ENCODE results near the gene INCA1.

INCA1 gene

DNA sequence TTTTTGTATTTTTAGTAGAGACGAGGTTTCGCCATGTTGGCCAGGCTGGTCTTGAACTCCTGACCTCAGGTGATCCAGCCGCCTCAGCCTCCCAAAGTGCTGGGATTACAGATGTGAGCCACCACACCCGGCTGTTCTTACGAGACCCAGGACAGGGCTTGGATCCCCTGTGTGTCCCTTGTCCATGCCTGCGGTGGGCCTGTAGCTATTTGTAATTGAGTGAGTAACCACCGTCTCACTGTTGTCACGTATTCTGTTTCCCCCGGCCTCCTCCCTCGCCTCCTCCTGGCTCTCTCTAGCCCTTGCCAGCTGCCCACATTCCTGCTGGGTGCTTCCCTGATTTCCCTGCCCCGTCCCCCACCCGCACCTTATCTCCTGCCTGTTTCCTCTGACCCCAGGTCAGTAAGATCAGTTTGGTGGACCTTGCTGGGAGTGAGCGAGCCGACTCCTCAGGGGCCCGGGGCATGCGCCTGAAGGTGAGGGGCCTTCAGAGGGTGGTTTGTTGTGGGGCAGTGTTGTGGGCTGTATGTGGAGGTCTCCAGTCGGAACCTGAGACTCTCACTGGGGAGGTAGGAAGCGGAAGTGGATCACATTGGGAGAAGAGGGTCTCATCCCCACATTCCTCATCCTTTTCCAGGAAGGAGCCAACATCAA lies 6.0 kb upstream of the INCA1 start:
- DNase-seq: no peak

DNA sequence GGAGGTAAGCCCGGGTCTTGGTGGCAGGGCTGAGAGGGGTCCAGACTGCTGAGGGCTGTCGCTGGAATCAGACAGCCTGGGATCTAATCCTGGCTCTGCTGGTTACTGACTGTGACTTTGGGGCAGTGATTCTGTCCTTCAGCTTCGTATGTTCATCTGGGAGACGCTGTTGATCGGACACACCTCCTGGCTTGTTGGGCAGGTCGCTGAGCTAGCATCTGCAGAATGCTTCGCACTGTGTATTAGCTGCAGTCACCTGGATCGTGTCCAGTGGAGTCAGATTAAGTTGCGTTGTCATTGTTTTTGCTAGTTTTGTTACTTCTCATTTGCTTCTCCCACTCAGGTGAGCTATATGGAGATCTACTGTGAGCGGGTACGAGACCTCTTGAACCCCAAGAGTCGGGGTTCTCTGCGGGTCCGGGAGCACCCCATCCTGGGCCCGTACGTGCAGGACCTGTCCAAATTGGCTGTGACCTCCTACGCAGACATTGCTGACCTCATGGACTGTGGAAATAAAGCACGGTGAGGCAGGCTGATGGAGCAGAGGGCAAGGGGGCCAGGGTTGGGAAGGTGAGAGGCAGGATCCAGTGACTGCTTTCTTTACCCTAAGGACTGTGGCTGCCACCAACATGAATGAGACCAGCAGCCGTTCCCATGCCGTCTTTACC lies 4.9 kb upstream of the INCA1 start:
- no peak for DNase-seq

GRCh38 chr17:5000237-5000639 lies 2.9 kb upstream of the INCA1 start:
- DNase-seq: no peak

DNA sequence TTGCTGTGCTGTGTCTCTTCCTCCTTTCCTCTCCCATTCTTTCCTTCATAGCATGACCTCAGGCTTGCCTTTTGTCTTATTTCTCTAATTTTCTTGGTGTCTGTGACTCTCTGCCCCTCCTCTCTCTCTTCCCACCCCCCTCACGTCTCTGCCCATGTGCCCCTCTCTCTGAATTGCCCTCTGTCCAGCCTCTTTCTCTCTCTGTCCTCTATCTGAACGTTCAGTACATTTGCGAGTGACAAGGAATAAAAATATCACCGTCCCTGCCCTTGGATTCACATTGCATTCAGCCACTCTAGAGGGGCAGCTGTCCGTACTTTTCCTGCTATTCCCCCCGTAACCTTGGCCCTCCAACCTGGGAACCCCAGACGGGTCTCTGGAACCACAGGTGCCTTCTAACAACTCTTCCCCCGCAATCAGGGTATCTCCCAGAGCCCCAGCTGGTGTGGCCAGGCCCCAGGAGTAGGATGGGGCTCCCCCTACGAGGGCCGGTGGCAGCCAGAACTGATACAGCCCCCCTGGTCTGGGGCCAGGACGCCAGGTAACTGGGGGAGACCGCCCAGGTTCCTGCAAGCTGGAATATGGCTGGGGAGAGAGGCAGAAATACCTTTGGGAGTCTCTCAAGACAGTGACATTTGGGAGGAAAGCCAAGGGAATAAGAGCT lies 2.2 kb upstream of the INCA1 start:
- DNase-seq: no peak

DNA sequence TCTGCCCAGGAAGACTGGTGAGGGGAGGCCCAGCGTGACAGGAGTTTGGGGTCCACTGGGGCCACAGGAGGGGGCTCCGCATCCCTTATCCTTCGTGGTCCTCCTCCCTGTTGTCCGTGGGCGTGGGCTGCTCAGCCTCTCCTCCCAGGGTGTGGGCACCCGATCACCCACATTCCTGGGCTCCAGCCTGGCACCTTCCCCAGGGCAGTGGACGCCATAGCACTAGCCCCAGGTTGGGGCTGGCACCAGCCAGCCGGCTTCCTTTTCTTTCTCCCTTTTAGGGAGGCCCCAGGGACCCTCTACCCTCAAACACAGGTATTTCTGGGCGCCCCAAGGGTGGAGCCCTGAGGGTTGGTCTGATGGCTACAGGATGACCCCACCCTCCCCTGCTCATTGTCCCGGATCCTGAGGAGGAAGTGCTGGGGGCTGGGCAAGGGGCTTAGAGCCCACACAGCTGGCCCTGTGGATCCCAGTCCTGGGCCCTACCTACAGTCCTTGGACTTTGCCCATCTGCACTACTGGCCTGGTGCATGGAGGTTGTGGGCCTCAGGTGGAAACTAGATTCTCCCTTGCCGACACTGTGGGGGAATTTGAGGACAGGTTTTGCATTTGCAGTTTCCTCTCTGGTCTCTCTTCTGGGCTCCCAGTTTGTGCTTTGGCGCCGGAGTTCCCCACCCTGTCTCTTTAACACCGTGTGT lies 1.6 kb upstream of the INCA1 start:
- no peak for DNase-seq

DNA sequence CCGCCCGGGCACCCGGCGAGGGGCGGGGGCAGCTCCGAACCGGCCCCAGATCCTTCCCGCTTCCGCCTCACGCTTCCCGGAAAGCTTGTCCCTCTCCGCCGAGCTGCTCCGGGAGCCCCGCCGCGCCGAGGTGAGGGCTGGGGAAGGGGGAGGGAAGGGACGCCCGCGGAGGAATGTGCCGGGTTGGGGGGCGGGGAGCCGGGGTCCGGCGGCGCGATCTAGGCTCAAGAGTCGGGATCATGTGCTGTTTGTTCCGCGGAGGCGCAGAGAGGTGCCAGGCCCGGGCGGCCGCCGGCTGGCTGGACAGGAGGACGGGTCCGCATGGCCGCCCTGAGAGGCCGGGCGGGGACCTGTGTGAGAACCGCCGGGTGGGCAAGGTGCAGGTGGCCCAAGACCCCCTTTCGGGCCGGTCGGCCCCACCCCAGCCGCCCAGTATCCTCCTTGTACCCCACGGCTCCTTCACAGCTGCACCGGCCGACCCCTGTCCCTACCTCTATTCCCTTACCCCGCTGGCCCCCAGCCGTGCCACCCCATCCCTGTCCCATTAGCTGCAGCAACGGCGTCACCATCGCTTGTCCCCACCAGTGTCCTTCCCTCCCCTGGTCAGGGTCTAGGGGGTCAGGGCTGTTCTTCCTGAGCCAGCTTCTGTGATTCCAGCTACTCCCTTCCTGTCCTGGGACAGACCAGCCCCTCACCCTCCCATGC lies 857 bp upstream of the INCA1 start:
- no peak for DNase-seq

DNA sequence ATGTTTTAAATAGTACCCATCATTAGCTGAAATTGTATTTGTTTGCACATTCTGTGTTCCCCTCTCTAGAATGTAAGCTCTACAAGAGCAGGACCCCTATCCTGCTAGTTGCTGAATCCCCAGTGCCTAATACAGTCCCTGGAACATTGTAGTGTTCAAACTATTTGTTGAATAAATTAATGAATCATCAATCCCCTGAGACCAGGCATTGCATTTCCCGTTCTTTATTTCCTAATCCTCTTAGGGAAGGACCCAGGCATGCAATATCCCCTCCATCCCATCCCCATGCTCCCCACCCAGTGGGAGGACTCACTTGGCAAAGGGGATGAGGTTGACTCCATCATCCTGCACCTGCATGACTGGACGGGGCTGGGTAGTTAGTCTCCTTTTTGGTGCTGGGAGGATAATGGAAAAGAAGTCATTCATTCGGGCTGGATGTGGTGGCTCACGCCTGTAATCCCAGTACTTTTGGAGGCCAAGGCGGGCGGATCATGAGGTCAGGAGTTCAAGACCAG lies 3.2 kb downstream of the INCA1 start:
- no peak for DNase-seq

- peak; percentile 62 for DNase-seq
These were observed 9.4 kb downstream of the INCA1 start for GRCh38 chr17:4987767-4988567.

- peak; percentile 76 for DNase-seq
These were observed 10.2 kb downstream of the INCA1 start, which contains the start of gene CAMTA2 for GRCh38 chr17:4986951-4987766. Gene CAMTA2, minus strand, starts transcription at chr17:4987675. Its CDS starts 1,453 bp downstream, at chr17:4986222.

GRCh38 chr17:4986403-4986802 lies 10.9 kb downstream of the INCA1 start:
- DNase-seq: no peak

GRCh38 chr17:4982305-4982704 lies 15.0 kb downstream of the INCA1 start:
- no peak for DNase-seq

DNA sequence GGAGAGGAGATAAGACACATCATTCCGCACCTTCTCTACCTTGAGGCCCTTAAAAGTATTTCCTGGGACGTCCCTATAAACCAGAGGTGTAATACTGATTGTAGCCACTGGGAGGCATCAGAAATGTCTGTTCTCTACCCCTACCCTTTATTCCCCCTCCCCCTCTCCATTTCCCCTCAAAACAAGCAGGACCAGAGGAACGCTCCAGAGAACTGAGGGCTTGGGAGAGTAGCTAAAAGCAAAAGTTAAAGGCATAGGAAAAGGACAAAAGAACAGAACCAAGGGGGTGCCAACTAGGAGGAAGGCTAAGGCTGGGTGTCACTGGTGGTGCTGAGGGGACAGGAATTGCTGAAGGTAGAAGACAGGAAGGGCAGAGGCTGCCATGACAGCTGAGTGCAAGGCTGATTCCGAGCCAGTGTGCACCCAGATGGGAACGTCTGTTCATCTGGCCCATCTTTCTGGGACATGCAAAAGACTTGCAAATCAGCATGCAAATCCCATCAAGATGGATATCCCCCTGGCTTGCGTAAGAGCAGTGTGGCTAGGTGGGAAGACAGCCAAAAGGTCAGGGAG lies 16.6 kb downstream of the INCA1 start:
- peak; percentile 56 for DNase-seq

- no peak for DNase-seq
These were observed 18.6 kb downstream of the INCA1 start for GRCh38 chr17:4978726-4979125.

- no peak for DNase-seq
These were observed 23.1 kb downstream of the INCA1 start for GRCh38 chr17:4974115-4974670.

DNA sequence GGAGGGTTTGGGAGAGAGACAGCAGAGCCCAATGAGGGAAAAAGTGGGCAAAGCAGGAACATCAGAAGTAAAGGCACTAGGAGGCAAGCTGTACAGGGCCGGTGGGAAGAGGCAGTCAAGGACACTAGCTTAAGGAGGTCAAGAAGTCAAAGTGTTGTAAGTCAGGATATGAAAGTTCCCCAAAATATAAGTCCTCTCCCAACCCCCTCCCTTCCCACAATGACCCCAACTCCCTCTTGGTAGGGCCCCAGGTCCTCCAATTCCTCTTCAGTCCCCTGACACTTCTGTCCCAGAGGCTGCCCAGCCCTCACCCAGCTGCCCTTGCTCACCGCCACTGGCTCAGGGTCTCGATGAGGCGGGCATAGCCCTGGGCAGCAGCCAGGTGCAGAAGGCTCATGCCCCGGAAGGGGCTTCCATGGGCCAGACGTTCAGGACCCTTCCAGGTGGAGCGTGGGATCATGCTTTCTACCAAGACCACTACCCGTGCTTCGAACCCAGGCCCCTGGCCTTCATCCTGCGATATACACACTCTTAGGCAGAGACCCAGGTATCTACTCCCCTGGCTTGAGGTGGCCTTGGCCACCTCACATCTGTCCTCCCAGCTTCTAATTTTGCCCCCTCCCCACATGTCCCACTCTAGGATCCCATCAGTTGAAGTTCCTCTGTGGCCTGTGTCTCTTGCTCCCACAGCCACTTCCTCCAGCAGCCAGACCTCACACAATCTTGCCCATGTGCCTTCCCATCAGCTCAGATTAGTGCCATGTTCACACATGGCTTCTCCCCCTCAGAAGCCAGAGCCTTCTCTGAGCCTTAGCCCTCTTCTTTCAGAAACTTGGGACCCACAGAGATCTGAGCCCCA lies 23.8 kb downstream of the INCA1 start:
- DNase-seq: no peak

DNA sequence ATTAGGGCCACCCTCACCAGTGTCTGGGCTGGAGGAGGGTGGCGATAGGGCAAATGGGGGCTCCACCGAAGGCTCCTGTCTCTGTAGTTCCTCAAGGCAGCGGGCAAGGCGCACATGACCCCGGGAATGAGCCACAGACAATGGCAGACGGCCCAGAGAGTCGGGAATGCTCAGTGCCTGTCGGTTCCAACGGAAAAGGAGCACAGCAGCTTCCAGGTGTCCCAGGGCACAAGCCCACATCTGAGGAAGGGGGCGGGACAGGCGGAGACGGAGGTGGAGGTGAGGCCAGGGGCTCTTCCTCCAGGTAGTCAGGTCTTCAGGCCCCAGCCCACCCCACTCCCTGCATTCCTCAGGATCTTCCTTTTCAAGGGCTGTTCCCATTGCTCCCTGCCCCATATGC lies 24.6 kb downstream of the INCA1 start:
- DNase-seq: no peak

DNA sequence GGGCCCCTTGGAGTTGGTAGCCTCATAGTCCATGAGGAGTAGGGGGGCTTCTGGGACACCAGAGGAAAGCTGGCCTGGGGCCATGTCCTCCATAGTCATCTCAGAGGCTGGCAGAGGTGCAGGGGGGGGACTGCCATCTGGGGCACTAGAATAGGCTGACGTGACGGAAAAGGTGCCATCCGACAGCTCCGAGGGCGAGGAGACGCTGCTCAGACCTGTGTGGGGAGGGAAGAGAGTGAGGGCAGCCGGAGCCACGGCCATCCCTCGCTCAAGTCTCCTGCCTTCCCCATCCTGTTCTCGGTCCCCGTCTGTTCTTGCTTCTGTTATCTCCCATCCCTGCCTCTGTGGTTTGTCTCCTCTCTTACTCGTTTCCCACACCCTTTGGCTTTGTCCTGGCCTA lies 25.0 kb downstream of the INCA1 start:
- no peak for DNase-seq

- DNase-seq: no peak
These were observed 25.5 kb downstream of the INCA1 start for GRCh38 chr17:4971826-4972225.

- no peak for DNase-seq
These were observed 27.0 kb downstream of the INCA1 start for GRCh38 chr17:4970273-4970672.

Measured in NCI-H1436 (cell line).